ENCODE measurements around the gene GRAMD2A.

GRCh38 chr15:72182673-72183072 is 14.9 kb downstream of the GRAMD2A start:
- no peak for TF ChIP-seq POLR2A (IDR thresholded peaks at IDR 0.05)
- TF ChIP-seq POLR2AphosphoS5 (IDR thresholded peaks at IDR 0.05), result no peak
- TF ChIP-seq, protein P1, sequence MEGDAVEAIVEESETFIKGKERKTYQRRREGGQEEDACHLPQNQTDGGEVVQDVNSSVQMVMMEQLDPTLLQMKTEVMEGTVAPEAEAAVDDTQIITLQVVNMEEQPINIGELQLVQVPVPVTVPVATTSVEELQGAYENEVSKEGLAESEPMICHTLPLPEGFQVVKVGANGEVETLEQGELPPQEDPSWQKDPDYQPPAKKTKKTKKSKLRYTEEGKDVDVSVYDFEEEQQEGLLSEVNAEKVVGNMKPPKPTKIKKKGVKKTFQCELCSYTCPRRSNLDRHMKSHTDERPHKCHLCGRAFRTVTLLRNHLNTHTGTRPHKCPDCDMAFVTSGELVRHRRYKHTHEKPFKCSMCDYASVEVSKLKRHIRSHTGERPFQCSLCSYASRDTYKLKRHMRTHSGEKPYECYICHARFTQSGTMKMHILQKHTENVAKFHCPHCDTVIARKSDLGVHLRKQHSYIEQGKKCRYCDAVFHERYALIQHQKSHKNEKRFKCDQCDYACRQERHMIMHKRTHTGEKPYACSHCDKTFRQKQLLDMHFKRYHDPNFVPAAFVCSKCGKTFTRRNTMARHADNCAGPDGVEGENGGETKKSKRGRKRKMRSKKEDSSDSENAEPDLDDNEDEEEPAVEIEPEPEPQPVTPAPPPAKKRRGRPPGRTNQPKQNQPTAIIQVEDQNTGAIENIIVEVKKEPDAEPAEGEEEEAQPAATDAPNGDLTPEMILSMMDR (IDR thresholded peaks at IDR 0.05), result no peak
- no peak for TF ChIP-seq EP300 (IDR thresholded peaks at IDR 0.05)
